AG10803 (cell line): ENCODE results near the gene UNC5C.

Source experiments
- DNase-seq: peaks from one replicate; pipeline ENCODE4 v3.0.0; 2010; ENCODE audit warnings: low read depth
- H3K4me3 ChIP-seq: 2 replicates; pipeline ENCODE4 v1.5.1; 2011; ENCODE audit warnings: mild to moderate bottlenecking, low read length, control low read depth
- CTCF ChIP-seq: conservative IDR thresholded peaks from 2 replicates; pipeline ENCODE4 v1.5.1; 2011; ENCODE audit warnings: mild to moderate bottlenecking, low read length, control low read depth, inconsistent platforms

The UNC5C gene

GRCh38 chr4:95190751-95191436 lies 357.9 kb downstream of the UNC5C start:
- no peak for TF ChIP-seq CTCF
- H3K4me3 ChIP-seq, result no peak overlapping the region
- no peak for DNase-seq

- H3K4me3 ChIP-seq, result no peak overlapping the region
- no peak for DNase-seq
- no peak for TF ChIP-seq CTCF
Measured at GRCh38 chr4:95188701-95189370, 359.9 kb downstream of the UNC5C start.

GRCh38 chr4:95186666-95187065 lies 362.1 kb downstream of the UNC5C start:
- no peak for TF ChIP-seq CTCF
- no peak overlapping the region for H3K4me3 ChIP-seq
- no peak for DNase-seq

- DNase-seq, result no peak
- no peak overlapping the region for H3K4me3 ChIP-seq
- TF ChIP-seq CTCF, result no peak
Measured at GRCh38 chr4:95183656-95184408, 364.9 kb downstream of the UNC5C start.

- DNase-seq, result no peak
- H3K4me3 ChIP-seq, result no peak overlapping the region
- TF ChIP-seq CTCF, result no peak
Measured at GRCh38 chr4:95181996-95182306, 366.8 kb downstream of the UNC5C start.

GRCh38 chr4:95181243-95181995 lies 367.4 kb downstream of the UNC5C start:
- TF ChIP-seq CTCF, result no peak
- DNase-seq, result peak; percentile 27
- H3K4me3 ChIP-seq, result no peak overlapping the region
